GM18511 (cell line): ENCODE results near the gene RFX2.

Source experiments
- ATAC-seq: cut with Tn5 transposase; IDR thresholded peaks from one replicate; pipeline ENCODE4 v1.9.1; 2021; ENCODE audit warnings: mild to moderate bottlenecking, moderate library complexity; ENCODE audit not compliant: unreplicated experiment

RFX2 gene

DNA sequence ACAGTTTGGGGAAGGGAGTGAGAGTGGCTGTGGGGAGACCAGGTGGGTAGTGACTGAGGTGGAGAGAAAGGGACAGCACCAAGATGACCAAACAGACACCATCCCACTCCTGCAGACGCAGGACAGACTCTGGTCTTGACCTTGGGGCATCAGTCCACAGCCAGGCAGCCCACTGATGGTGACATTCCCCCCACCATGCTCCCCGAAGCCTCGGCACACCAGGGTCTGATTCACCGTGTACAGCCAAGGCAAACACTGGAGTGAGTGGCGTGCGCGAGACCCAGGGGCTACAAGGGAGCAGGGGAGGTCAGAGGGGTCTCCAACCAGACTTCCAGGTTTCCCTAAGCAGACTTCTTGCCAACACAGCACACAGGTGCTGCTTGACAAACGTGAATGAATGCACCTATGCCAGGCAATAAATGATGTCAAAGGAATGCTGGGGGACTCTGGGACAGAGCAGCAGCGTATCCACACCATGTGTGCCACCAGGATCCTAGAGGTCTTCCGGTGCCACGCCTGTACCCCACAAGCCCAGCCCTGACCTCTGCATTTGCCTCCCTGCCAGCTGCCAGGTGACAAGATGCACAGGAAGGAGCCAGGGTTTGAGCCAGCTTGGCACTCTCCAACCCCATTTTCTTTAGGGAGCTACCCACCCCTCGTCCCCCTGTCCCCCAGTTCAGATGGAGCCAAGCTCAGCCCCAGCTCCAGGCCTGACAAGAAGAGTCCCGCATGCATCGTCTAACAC lies 150.9 kb downstream of the RFX2 start:
- ATAC-seq: no peak

DNA sequence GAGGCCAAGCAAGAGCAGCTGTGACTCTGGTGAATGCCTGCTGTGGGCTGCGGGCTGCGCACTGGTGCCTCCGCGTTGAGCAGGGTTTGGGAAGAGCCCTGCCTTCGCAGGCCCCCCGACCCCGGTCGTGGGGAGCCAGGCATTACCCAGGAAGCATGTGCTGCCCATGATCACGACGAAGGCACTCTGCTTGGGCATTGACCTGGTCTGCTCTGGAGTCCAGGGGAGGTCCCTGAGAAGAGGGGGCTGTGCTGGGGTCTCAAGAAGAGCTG lies 151.5 kb downstream of the RFX2 start:
- ATAC-seq: no peak

DNA sequence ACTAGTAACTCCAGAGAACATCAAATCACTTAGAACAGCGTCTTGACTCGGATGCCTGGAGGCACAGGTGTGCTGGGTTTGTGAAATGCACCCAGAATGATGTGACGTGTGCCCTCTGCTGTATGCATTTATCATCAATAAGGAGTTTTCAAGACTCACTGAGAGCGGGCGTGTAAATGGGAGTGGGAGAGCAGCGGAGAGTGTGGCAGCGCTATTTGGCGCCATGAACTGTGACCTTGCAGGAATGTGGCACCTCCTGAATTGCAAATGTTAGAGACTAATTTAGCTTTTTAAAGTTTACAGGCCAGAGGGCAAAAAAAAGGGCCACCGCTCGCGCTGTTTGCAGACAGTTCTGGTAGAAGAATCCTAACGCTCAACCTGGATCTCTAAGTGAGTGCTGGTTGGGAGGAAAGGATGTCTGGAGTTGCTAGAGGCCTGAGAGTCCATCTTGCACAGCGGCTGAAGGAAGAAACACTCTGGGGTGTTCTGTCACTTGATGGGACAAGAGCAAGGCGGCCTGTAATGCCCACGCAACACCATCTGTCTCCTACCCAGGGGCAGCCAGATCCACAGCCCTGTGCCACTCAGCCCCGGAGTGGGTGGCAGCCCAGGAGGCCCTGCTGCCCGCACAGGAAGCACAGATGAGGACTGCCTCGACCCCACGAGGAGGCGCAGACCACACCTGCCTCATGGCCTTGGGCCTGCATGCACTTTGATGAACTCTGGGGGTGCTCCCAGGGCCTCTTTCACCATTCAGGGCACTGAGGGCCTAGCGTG lies 152.0 kb downstream of the RFX2 start:
- ATAC-seq: no peak

DNA sequence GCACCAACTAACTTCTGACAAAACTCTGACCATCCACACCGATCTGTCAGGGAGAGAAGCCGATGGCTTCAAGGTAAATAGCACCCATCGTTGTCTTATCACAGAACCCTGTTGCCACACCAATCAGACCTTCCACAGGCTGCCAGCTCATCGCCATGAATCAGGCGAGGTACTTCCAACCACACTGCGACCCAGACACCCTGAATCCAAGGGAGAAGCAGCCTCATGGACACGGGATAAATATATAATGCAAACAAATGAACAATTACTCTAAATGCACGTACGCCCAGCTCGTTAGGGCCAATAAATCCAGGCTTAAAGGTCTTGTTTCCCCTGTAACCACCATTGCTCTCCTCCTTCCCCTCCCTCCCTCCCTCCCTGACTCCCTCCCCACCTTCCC lies 153.1 kb downstream of the RFX2 start:
- no peak for ATAC-seq

DNA sequence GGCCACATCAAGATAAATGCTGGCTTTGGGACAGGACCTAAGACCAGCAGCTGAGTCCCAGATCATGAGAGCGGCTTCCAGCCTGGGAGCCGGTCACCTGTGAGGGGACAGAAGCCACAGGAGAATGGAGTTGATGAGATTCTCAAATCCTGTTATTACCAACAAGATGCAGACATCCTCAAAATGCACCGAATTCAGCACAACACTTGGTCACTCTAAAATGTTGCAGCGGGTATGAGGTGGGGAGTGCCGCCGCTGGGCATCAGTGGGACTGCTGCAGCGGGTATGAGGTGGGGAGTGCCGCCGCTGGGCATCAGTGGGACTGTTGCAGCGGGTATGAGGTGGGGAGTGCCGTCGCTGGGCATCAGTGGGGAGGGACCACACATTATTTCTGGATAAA lies 153.6 kb downstream of the RFX2 start:
- no peak for ATAC-seq

DNA sequence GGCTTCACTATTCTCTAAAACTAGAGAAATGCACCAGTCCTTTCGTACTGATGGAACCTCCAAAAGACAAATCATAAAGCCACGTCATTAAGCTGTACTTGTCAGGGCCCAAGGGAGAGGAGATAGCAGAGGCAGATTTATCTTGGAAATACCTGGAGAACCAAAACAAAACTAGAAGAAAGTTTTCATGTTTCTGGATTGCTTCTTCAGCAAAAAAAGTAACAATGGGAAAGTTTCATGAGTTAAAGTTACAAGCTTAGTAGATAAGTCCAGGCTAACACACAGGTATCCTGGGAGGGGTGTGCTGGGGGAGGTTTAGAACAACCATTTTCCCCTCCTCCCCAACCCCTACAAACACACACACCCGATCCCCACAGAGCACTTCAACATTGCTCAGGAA lies 154.0 kb downstream of the RFX2 start:
- ATAC-seq: no peak

DNA sequence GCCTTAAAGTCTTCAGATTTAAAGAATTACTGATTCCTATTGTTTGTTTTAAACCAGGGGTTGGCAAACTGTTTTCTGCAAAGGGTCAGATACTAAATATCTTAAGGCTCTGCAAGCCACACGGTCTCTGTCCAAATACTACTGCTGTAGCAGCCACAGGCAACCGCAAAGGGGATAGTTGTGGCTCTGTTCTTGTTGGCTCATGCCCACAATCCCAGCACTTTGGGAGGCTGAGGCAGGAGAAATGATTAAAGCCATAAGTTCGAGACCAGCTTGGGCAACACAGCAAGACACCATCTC lies 154.7 kb downstream of the RFX2 start:
- ATAC-seq: no peak

DNA sequence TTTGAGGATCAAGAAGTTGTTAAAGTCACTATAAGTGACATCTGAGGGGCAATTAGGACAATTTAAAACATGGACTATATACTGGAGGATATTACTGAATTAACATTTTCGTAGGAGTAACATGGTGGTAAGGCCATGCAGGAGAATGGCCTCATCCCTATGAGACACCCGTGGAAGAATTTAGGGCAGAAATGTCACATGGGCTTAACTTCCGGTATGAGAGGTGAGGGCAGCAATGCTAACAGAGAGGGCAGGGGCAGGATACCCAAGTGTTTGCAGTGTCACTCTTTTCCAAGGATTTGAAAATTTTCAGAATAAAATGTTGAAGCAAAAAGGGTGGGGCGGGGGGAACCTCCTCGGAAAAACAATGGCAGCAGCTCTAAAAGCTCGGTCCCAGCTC lies 156.0 kb downstream of the RFX2 start:
- ATAC-seq: no peak

DNA sequence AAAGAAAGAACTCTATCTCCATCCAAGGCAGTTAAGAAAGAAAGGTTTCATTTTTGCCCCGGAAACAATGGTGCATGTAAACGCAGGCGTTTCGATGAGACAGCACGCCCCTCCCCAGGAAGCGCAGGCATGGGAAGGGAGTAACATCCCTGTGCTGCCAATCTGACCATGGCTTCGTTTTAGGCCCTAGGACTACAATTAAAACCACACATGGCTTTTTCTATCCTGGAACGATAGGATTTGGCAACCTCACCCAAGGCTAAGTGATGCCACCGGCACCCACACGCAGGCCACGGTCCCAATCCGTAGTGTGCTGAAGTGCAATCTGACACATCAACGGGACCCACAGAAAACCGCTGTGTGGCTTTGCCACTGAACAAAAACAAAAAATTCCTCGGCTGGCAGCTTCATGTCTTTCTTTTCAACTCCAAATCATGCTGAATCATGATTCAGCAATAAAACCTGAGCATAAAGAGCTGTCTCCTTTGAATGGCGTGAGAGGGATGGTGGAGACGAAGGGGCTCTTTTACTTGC lies 156.6 kb downstream of the RFX2 start:
- no peak for ATAC-seq

DNA sequence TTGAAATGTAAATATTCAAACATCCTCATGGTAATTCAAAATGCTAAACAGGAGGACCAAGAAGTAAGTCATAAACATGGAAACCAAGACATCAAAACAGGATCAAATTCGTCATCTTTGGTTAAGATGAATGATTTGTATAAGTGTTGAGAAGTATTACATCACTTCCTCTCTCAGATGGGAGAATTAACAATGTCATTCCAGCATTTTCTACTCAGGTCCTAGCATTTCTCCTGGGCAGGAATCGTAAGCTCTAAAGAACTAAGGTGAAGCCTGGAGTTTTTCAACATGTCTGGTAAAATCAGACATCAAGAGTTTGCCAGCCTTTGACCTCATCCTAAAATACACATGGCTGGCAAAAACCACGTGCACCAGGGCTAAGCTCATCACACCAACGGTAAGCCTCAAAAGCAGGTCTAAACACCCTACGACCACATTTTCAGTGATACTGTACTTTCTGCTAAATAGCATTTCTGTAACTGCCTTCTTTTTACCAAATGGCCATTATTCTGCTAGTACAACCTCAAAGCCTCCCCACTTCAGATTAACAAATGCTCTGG lies 157.2 kb downstream of the RFX2 start:
- ATAC-seq: no peak

DNA sequence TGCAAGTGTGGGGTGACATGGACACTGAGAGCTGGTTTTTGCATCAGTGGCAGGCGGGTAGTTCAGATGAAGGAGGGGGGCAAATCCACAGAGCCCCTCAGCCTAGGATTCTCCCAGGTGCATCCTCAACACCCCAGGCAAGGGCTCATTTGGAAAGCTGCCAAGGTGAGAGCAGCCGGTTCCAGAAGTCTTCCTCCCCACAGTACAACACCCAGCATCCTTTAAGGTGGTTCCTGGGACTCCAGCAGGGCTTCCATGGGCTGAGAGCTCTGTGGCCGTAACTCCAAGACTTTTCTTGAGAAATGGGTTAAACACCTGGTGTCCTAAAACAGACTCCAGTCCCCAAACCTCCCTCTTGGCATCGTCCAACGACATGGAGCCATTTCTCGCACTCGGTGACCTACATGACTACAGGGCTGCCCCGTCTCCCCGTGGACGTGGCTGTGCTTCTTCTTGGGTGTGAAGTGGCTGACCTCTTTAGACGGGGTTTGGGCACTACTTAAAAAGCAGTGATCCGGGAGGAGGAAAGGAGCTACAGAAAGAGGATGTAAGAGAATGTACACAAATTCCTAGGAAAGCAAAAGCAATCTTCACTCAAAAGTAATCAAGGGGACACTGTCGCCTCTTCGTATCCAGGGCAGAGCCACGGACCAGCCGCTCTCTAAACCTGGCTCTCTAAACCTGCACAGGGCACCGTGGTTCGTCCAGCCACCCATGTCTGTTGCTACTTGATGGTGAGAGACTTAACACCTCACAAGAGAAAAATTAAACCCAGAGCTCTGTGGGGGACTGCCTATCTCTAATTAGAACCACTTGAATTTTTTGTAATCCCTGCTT lies 157.9 kb downstream of the RFX2 start:
- ATAC-seq: no peak

DNA sequence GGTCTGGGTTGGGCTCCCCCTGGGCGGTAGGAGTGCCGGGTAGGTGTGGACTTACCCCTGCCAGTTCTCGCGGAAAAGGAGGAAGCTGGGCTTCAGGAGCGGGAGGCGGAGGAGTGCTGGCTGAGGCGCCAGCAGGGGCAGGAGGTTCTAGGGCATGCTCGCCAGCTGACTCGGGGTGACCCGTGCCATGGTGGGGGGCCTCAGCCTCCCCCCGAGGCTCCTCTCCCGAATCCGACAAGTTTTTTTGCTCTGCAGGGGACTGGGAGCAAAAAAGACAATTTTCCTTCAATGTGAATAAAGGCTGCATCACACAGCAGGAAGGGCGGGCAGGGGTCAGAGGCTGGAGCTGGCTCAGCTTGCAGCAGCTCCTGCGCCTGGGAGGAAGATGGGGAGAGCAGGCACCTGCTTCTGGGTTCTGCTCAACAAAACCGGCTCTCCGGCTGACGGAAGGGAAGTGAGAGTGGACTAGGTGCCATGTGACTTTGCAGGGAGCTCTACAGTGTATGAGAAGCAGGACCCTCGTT lies 158.9 kb downstream of the RFX2 start:
- ATAC-seq: no peak

DNA sequence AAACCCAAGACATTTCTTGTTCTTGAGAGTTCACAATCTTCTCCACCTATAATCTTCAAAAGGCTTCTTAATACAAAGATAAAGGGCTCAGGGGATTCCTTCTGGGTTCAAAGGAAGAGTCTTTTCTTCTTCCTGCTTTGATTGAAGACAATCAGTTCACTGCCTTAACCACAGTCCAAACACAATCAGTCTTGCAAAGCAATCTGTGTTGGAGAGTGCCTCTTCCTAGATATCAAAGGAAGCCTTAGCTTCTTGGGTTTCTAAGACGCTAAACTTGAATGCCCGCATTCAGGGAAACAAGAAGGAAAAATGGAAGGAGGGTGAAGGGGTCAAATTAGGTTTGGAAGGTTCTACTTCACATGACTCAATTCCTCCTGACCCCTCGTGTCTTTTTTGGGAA lies 159.6 kb downstream of the RFX2 start:
- ATAC-seq: no peak

DNA sequence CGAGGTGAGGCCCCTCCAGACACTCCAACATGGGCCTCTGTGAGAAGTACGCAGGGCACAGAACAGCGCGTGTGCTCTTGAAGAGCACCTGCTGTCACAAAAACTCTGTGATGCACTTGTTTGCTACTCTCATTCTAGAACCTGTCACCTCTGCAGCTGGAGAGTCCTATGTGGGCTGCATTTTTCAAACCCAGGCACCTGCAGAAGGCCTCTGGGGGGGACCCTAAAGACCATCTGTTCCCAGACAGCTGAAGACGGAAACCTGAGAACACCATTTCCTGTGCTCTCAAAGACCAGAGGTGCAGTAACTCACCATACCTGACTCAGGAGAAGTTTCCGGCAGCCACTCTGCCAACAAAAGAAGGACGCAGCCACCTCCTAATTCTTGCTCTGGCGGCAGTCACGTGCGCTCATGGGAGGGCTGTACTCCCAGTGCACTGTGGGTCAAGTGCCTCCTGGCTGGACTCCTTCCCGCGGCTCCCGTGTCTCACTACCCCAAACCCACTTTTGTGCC lies 160.5 kb downstream of the RFX2 start:
- no peak for ATAC-seq

DNA sequence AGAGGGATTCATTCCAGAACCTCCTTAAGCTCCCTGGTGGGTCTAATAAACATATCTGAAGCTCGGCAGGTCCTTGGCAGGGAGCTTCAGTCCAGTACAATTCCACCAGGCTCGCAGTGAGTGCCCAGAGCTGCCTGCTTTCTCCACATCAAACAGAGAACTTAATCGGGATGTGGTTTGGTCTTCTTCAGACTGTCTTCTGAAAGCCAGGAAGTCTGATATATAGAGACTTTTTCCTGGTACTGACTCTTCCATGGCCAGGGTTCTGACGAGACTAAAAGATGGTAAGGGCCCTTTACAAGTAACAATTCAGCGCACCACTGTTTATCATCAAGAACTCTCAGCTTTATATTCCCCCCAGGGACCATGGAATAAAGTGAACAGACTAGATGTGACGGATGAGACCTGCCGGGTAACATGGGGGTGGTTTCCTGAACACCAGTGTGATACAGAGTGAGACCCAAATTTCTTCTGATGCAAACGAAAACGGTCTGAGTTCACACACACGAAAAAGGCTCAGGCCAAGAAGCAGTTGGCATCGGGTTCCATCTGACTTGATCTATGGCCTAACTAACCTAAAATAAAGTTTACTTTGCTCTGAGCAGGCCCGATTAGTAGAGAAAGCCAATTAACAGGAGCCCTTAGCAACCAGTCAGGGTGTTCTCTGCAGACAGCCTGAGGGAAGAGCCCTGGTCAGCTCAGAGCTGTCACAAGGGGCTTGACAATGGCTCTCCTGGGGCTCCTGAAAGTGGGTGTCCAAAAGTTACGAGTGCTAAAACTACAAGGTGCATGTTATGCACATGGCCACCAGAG lies 161.3 kb downstream of the RFX2 start:
- ATAC-seq: no peak

DNA sequence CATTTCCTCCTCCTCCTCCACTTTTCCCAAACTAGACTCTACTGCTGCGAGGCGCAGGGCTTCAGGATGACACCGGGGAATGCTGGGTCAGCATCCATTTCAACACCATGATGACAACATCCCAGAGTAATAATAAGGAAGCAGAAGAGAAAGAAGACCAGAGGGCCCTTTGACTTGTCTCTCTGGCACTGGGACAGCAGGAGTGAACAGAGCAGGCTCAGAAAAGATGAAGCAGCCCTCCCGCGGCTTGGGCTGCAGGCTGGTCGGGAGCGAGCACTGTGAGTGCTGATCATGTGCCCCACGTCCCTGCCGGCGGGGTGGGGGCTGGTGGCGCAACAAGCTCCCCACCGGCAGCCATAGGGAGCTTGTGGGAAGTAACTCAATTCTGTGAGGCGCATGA lies 162.9 kb downstream of the RFX2 start:
- no peak for ATAC-seq

DNA sequence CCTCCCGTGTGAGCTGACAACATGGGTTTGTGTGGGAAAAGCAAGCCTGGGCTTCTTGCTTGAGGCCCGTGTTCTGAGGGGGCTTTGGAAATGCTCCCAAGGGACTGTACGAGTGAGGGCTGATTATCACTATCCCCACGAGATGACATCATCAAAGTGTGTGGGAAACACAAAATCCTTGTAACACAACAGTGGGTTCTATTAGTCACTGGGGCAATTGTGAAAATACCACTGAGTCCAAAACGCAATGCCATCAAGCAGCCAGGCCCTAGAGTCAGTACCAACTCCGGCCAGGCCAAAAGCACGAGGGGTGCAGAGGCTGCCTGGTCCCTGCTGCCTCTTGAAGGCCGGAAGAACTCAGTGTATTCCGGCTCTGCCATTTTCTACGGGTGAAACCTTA lies 166.7 kb downstream of the RFX2 start:
- ATAC-seq: no peak
